K562 (cell line): ENCODE measurements around the gene ABCD3. TPM values are rescaled to one million over a fixed set of nuclear protein-coding genes. Genes with fewer than 3 reads are reported as not detected.

Experiments used
- ATAC-seq: fragments of 200-7000 bp; cut with Tn5 transposase; 3 replicates; pipeline ENCODE4 v1.9.1; 2020; ENCODE audit warnings: moderate library complexity
- BruUV-seq: library from RNA; stranded (reverse); fragments of 400-500 nt; replicated peaks from 2 replicates; lab custom pipeline; 2021; lab: Mats Ljungman, UMichigan
- CTCF ChIA-PET: fragments of 300-600 bp; formaldehyde crosslinking; extraction: SDS; loops from one replicate; lab custom pipeline; 2021; ENCODE audit warnings: low intra/inter-chr PET ratio; lab: Yijun Ruan, JAX
- POLR2A ChIA-PET: fragments of 300-600, 350-650 bp; sonication (Branson Sonifier 250); formaldehyde crosslinking; extraction: SDS; loops from one replicate; lab custom pipeline; 2021; ENCODE audit warnings: antibody characterized with exemption, inconsistent platforms; lab: Yijun Ruan, JAX
- DNase-seq, 4 experiments: peaks; one replicate each; pipeline versions ENCODE4 v3.0.0 to v3.0.0-alpha.2; 2011 to 2018; ENCODE audit warnings: low spot score in 3 of 4, mixed read lengths in 3 of 4; ENCODE audit errors: extremely low read depth in 1 of 4
- FAIRE-seq: peaks from 2 replicates; lab custom pipeline; 2011; peaks lifted over from hg19 to GRCh38; lab: Jason Lieb, UNC
- H2AFZ ChIP-seq: 2 replicates; pipeline ENCODE4 v1.6.0; 2011; ENCODE audit warnings: low read depth, low read length, control low read depth, inconsistent platforms
- H3K27ac ChIP-seq: fragments of 200-600 bp; 3 replicates; pipeline ENCODE4 v1.8.0; 2011; ENCODE audit warnings: low read depth, mild to moderate bottlenecking, control low read depth, inconsistent platforms, low read length, moderate library complexity, mixed read lengths; ENCODE audit errors: extremely low read depth
- H3K27me3 ChIP-seq, 2 experiments: fragments of 300-600 bp in 1 of 2; 2 replicates in 1 of 2; 3 replicates in 1 of 2; pipeline versions ENCODE4 v1.6.0 to v1.8.0; 2011; ENCODE audit warnings: inconsistent platforms in 2 of 2, low read length in 2 of 2, mild to moderate bottlenecking in 1 of 2, mixed read lengths in 1 of 2, moderate library complexity in 1 of 2; ENCODE audit not compliant: control insufficient read depth in 2 of 2, insufficient read depth in 2 of 2
- H3K36me3 ChIP-seq: fragments of 300-600 bp; 3 replicates; pipeline ENCODE4 v1.8.0; 2011; ENCODE audit warnings: mild to moderate bottlenecking, low read length, inconsistent platforms; ENCODE audit not compliant: control insufficient read depth, insufficient read depth
- H3K4me1 ChIP-seq, 2 experiments: fragments of 200-600 bp in 1 of 2; replicated peaks in 1 of 2; 2 replicates in 1 of 2; 3 replicates in 1 of 2; pipeline versions ENCODE4 v1.5.1 to v1.8.0; 2011; ENCODE audit warnings: inconsistent platforms in 2 of 2, low read length in 2 of 2, mild to moderate bottlenecking in 1 of 2, mixed read lengths in 1 of 2, moderate library complexity in 1 of 2; ENCODE audit not compliant: control insufficient read depth in 2 of 2, insufficient read depth in 2 of 2
- H3K4me2 ChIP-seq: 2 replicates; pipeline ENCODE4 v1.6.1; 2011; ENCODE audit warnings: low read length, control low read depth, inconsistent platforms, mixed read lengths; ENCODE audit not compliant: insufficient read depth
- H3K4me3 ChIP-seq: fragments of 200-600 bp; sonication (generic), shearing (Covaris generic); 2 replicates; pipeline ENCODE4 v1.5.1; 2016; ENCODE audit warnings: control low read depth, inconsistent platforms
- H3K79me2 ChIP-seq: fragments of 200-600 bp; 3 replicates; pipeline ENCODE4 v1.8.0; 2011; ENCODE audit warnings: low read length, inconsistent platforms; ENCODE audit not compliant: control insufficient read depth, insufficient read depth
- H3K9ac ChIP-seq, 2 experiments: 2 replicates each; pipeline versions ENCODE4 v1.6.0 to v1.6.1; 2011; ENCODE audit warnings: low read depth in 2 of 2, low read length in 2 of 2, control low read depth in 1 of 2, inconsistent platforms in 1 of 2, mild to moderate bottlenecking in 1 of 2, mixed read lengths in 1 of 2; ENCODE audit not compliant: insufficient read depth in 1 of 2
- H3K9me1 ChIP-seq: one replicate; pipeline ENCODE4 v1.6.0; 2011; ENCODE audit warnings: inconsistent platforms, mild to moderate bottlenecking, low read length, moderate library complexity; ENCODE audit not compliant: control insufficient read depth, insufficient read depth
- H3K9me3 ChIP-seq: replicated peaks from 2 replicates; pipeline ENCODE4 v1.5.1; 2011; ENCODE audit warnings: low read depth, low read length, inconsistent platforms; ENCODE audit not compliant: control insufficient read depth, insufficient read depth
- H4K20me1 ChIP-seq: replicated peaks from 2 replicates; pipeline ENCODE4 v1.6.1; 2011; ENCODE audit warnings: low read length, inconsistent platforms, mixed read lengths; ENCODE audit not compliant: control insufficient read depth, insufficient read depth
- CBFA2T2 ChIP-seq: fragments of 450-650 bp; conservative IDR thresholded peaks from 2 replicates; pipeline ENCODE4 v1.6.1; 2017; ENCODE audit warnings: mild to moderate bottlenecking
- CHAMP1 ChIP-seq: fragments of 450-650 bp; IDR thresholded peaks from 2 replicates; pipeline ENCODE4 v1.6.1; 2016; ENCODE audit warnings: mild to moderate bottlenecking
- ILF3 ChIP-seq: fragments of 450-650 bp; IDR thresholded peaks from 2 replicates; pipeline ENCODE4 v1.6.1; 2018; ENCODE audit warnings: antibody characterized with exemption, mild to moderate bottlenecking, moderate library complexity, borderline replicate concordance
- KLF13 ChIP-seq: fragments of 450-650 bp; IDR thresholded peaks from 2 replicates; pipeline ENCODE4 v1.6.1; 2016; ENCODE audit warnings: missing genetic modification characterization, low read depth, mild to moderate bottlenecking, missing compliant biosample characterization, moderate library complexity, borderline replicate concordance
- MBD2 ChIP-seq: sonication (generic); IDR thresholded peaks from 2 replicates; pipeline ENCODE4 v1.6.1; 2016; ENCODE audit warnings: low read depth, borderline replicate concordance
- NBN ChIP-seq: fragments of 450-650 bp; IDR thresholded peaks from 2 replicates; pipeline ENCODE4 v1.6.1; 2016; ENCODE audit warnings: low read depth, mild to moderate bottlenecking
- RUNX1 ChIP-seq: sonication (generic); IDR thresholded peaks from 2 replicates; pipeline ENCODE4 v1.6.1; 2016; ENCODE audit warnings: antibody characterized with exemption, low read depth
- SPI1 ChIP-seq: IDR thresholded peaks from 2 replicates; pipeline ENCODE4 v1.6.1; 2011; ENCODE audit warnings: low read depth, low read length, control low read depth, borderline replicate concordance
- ZFPM2 ChIP-seq: fragments of 250-450 bp; sonication (Bioruptor Pico); IDR thresholded peaks from 2 replicates; pipeline ENCODE4 v1.5.1; 2022; ENCODE audit warnings: mild to moderate bottlenecking
- WGBS: fragments of 100-300 bp; shearing (Covaris generic); methylation state at CpG from one replicate; pipeline ENCODE4 v1.1.6; 2016; ENCODE audit warnings: low coverage, mixed read lengths; ENCODE audit not compliant: insufficient coverage; ENCODE audit errors: missing lambda C conversion rate; 5-methylcytosine and 5-hydroxymethylcytosine counted together
- in situ Hi-C: fragments of 300-500 bp; cut with MboI; formaldehyde crosslinking; loops from 4 replicates; pipeline ENCODE4 v1.15.0; 2018; ENCODE audit warnings: inconsistent platforms, mixed read lengths
- intact Hi-C: fragments of 100-400 bp; cut with micrococcal nuclease; formaldehyde crosslinking; loops from 2 replicates; pipeline ENCODE4 v1.14.2; 2022
- polyA plus RNA-seq, 8 experiments: library from polyadenylated mRNA; depleted of rRNA in 4 of 8; stranded (reverse) in 5 of 8; unstranded in 3 of 8; fragments of >200 nt; fragmentation: Nextera tagmentation in 2 of 8; fragmentation: Illumina TruSeq in 1 of 8; extraction: Ambion mirVana in 2 of 8; extraction: Trizol in 1 of 8; gene quantifications; 2 replicates each; pipeline versions ENCODE4 v1.2.1 to v1.2.3, GENCODE V29; 2011 to 2014; ENCODE audit warnings: inconsistent platforms in 1 of 8, missing spikeins in 1 of 8
- total RNA-seq, 7 experiments: library from RNA; depleted of rRNA in 6 of 7; stranded (reverse); fragments of >200 nt in 6 of 7; fragmentation: Illumina TruSeq in 2 of 7; extraction: Trizol in 2 of 7; gene quantifications; 2 replicates each; pipeline versions ENCODE4 v1.2.1 to v1.2.3, GENCODE V29; 2011 to 2021; ENCODE audit warnings: low replicate concordance in 1 of 7

Gene ABCD3
- total and polyA plus RNA-seq, 9 of the 15 experiments (the other 6 are each of a cell fraction or from before 2014, with no cell fraction given), result 11.0 to 30.7 (median 15.5) TPM

GRCh38 chr1:94549706-94550105 is 131.5 kb downstream of the ABCD3 start (continued):
- TF ChIP-seq CHAMP1, result no peak
- no peak for TF ChIP-seq NBN
- no peak for TF ChIP-seq KLF13 (tag)
- TF ChIP-seq SPI1, result no peak

- CTCF ChIA-PET, result no interaction called here
- Histone ChIP-seq H3K9me1 (peaks cover 3% of the 10 kb centered on the region), H3K79me2 (no peaks in the 10 kb centered on the region), H3K9ac (no peak overlapping the region), H3K4me3 (no peak overlapping the region), H4K20me1 (no peaks in the 10 kb centered on the region), H2AFZ (no peak overlapping the region), H3K36me3 (no peaks in the 10 kb centered on the region), H3K27me3 (peaks cover 11 to 54% of the 10 kb centered on the region in 2 experiments), H3K4me2 (no peak overlapping the region), H3K27ac (no peak overlapping the region), H3K4me1 (no peaks in the 10 kb centered on the region), H3K9me3 (no peaks in the 10 kb centered on the region)
- no TSS peak for BruUV-seq
- WGBS, result under 1% methylated on average over 6 of the region's 6 CpGs
- TF ChIP-seq CBFA2T2 (no peak), ILF3 (no peak), MBD2 (no peak), ZFPM2 (CRISPR knock-in tag) (no peak), RUNX1 (no peak)
- no peak for FAIRE-seq
- ATAC-seq, result no peak
- in situ Hi-C loops, result no loop called here
- POLR2A ChIA-PET, result no interaction called here
- intact Hi-C loops, result no loop called here
- DNase-seq, result no peak
Observed at GRCh38 chr1:94550396-94550795, 132.2 kb downstream of the ABCD3 start.
